ENCODE results near the gene BLM. TPM values are rescaled to one million over a fixed set of nuclear protein-coding genes. Genes with fewer than 3 reads are reported as not detected.

The BLM gene
- total and polyA plus RNA-seq, 2 of the 8 experiments (the other 6 are each of a cell fraction or from before 2014, with no cell fraction given) = 15.2 to 46.7 TPM

- CTCF ChIA-PET (ENCODE audit: partially characterized antibody) = interaction anchor here (0.7 to 1.2 kb wide), 2 partner anchors 9 to 33 kb away, joined by 3 to 5 read pairs; no protein-coding TSS in a partner anchor
- FAIRE-seq = no peak
- H3K27ac ChIP-seq (ENCODE audit: low read depth, low read length) = no peak overlapping the region
- TF ChIP-seq POU5F1 (IDR thresholded peaks at IDR 0.05; ENCODE audit: low read depth, low read length) = no peak
- no peak for TF ChIP-seq KDM1A (IDR thresholded peaks at IDR 0.05; ENCODE audit: borderline replicate concordance, low read length)
- TF ChIP-seq CTCF (IDR thresholded peaks at IDR 0.05; ENCODE audit: control extremely low read depth in 1 of 3, insufficient read depth in 1 of 3, low read depth in 1 of 3, low read length in 3 of 3) = no peak
- TF ChIP-seq, protein P1, sequence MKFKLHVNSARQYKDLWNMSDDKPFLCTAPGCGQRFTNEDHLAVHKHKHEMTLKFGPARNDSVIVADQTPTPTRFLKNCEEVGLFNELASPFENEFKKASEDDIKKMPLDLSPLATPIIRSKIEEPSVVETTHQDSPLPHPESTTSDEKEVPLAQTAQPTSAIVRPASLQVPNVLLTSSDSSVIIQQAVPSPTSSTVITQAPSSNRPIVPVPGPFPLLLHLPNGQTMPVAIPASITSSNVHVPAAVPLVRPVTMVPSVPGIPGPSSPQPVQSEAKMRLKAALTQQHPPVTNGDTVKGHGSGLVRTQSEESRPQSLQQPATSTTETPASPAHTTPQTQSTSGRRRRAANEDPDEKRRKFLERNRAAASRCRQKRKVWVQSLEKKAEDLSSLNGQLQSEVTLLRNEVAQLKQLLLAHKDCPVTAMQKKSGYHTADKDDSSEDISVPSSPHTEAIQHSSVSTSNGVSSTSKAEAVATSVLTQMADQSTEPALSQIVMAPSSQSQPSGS (IDR thresholded peaks at IDR 0.05; ENCODE audit: low read length) = no peak
- TF ChIP-seq ASH2L (IDR thresholded peaks at IDR 0.05; ENCODE audit: low read length) = no peak
- TF ChIP-seq POLR2AphosphoS5 (IDR thresholded peaks at IDR 0.05; ENCODE audit: low read depth, low read length) = no peak
- TF ChIP-seq SIN3A (conservative IDR thresholded peaks at IDR 0.05 in 1 of 2, IDR thresholded peaks at IDR 0.05 in 1 of 2; ENCODE audit: low read depth in 1 of 2, low read length in 2 of 2) = no peak
- TF ChIP-seq TBP (IDR thresholded peaks at IDR 0.05; ENCODE audit: low read depth, low read length) = no peak
- TF ChIP-seq CTBP2 (IDR thresholded peaks at IDR 0.05; ENCODE audit: borderline replicate concordance, insufficient read depth, insufficient read length, low read length) = no peak
- TF ChIP-seq TAF7 (optimal IDR thresholded peaks at IDR 0.05; ENCODE audit: borderline replicate concordance, low read depth, low read length) = no peak
Measured at GRCh38 chr15:90681056-90681455, 36.1 kb upstream of the BLM start.

More at GRCh38 chr15:90681056-90681455, 36.1 kb upstream of the BLM start:
- no peak overlapping the region for H2BK5ac ChIP-seq (ENCODE audit: low read depth, low read length)
- H3K56ac ChIP-seq (replicated peaks; ENCODE audit: insufficient read length, low read depth, low read length) = no peak overlapping the region
- POLR2A ChIA-PET (ENCODE audit: partially characterized antibody) = no interaction called here
- H3K4me3 ChIP-seq (ENCODE audit: extremely low read depth in 1 of 4, insufficient read depth in 2 of 4, low read depth in 3 of 4, low read length in 4 of 4) = no peak overlapping the region
- no peak for DNase-seq (ENCODE audit: low read depth in 1 of 2, low spot score in 2 of 2)
- H4K20me1 ChIP-seq (replicated peaks in 1 of 2; ENCODE audit: control insufficient read depth in 1 of 2, insufficient read depth in 2 of 2, low read length in 2 of 2) = no peaks in the 10 kb centered on the region
- no peak overlapping the region for H3K14ac ChIP-seq (ENCODE audit: insufficient read length)
- H3K36me3 ChIP-seq (ENCODE audit: control insufficient read depth in 2 of 4, insufficient read depth in 4 of 4, low read length in 3 of 4) = no peaks in the 10 kb centered on the region
- H3K23me2 ChIP-seq (ENCODE audit: low read depth, low read length) = no peaks in the 10 kb centered on the region
- H3K9me3 ChIP-seq (ENCODE audit: insufficient read depth in 2 of 2, low read depth in 1 of 2, low read length in 1 of 2) = no peaks in the 10 kb centered on the region
- H4K91ac ChIP-seq (replicated peaks; ENCODE audit: insufficient read length, low read length) = no peak overlapping the region
- no peak overlapping the region for H3K18ac ChIP-seq (ENCODE audit: extremely low read depth, low read length)
- H2BK120ac ChIP-seq (replicated peaks; ENCODE audit: low read depth, low read length) = no peak overlapping the region
- no peak overlapping the region for H2AFZ ChIP-seq (ENCODE audit: low read length)
- H2AK5ac ChIP-seq (ENCODE audit: low read depth, low read length) = no peak overlapping the region
- H3K4me1 ChIP-seq (replicated peaks in 1 of 4; ENCODE audit: control insufficient read depth in 3 of 4, insufficient read depth in 4 of 4, low read length in 3 of 4) = peaks cover 0 to 2% (median 0%) of the 10 kb centered on the region in 4 experiments; a peak in 1 of 7 replicates
- H2BK15ac ChIP-seq (ENCODE audit: low read length) = no peak overlapping the region
- no peak overlapping the region for H3K23ac ChIP-seq (ENCODE audit: insufficient read length)
- WGBS, 2 experiments (ENCODE audit: extremely low coverage in 1 of 2, insufficient coverage in 1 of 2, insufficient read length in 1 of 2, insufficient replicate concordance in 2 of 2, low coverage in 1 of 2, low lambda C conversion rate in 2 of 2, missing lambda C conversion rate in 1 of 2) = 78% methylated on average over 1 of the region's 1 CpG; no CpG with 5 or more reads in 1 of the 2 experiments
- no peak overlapping the region for H4K5ac ChIP-seq (ENCODE audit: insufficient read length, low read depth, low read length)
- H2BK12ac ChIP-seq (ENCODE audit: low read depth, low read length) = no peak overlapping the region
- no peak overlapping the region for H3K4me2 ChIP-seq (ENCODE audit: insufficient read depth in 1 of 2, low read depth in 2 of 2, low read length in 2 of 2)
- H3K79me2 ChIP-seq (ENCODE audit: control insufficient read depth in 1 of 2, insufficient read depth in 2 of 2, low read length in 2 of 2) = no peaks in the 10 kb centered on the region
- no peaks in the 10 kb centered on the region for H3K27me3 ChIP-seq (replicated peaks in 1 of 4; ENCODE audit: control insufficient read depth in 3 of 4, extremely low read depth in 1 of 4, insufficient read depth in 3 of 4, low read length in 3 of 4)
- no peak overlapping the region for H3K4ac ChIP-seq (replicated peaks; ENCODE audit: insufficient read length, low read depth, low read length)
- H3K9ac ChIP-seq (replicated peaks in 1 of 4; ENCODE audit: extremely low read depth in 1 of 4, low read depth in 3 of 4, low read length in 3 of 4) = no peak overlapping the region
- no peak overlapping the region for H2BK20ac ChIP-seq (ENCODE audit: low read length)
- no peaks in the 10 kb centered on the region for H3K79me1 ChIP-seq (ENCODE audit: low read depth, low read length)
- H4K8ac ChIP-seq (ENCODE audit: extremely low read depth, insufficient read depth, low read length) = no peak overlapping the region

Data from H1 (cell line).